Measurements from ENCODE around the gene SAAL1. TPM values are rescaled to one million over a fixed set of nuclear protein-coding genes. Genes with fewer than 3 reads are reported as not detected.

The SAAL1 gene
- total RNA-seq, 8 experiments from 2014 or later, result 7.5 to 36.2 (median 27.3) TPM

DNA sequence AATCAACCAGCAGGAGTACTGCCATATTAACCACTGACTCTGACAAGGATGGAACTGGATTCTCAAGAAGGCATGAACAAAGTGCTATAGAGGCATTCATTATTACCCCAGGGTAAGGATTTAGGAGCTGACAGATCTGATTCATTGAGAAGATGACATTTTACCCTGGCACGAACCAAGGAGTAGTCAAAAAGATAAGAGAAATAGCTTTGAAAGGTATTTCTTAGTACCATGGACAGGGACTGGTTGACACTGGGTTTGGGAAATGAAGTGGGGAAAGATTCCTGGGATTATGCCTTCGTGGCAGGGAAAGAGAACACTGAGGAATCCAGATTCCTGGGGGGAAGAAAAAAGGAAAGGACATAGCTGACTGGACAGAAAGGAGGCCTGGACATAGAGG lies 5.1 kb upstream of the SAAL1 start:
- 0 to 60% (median 13%) methylated on average over 1 to 2 of the region's 2 CpGs; no CpG with 5 or more reads in 1 of the 10 experiments for WGBS, 10 experiments
- ATAC-seq (replicated peaks in 6 of 8), result no peak
- in situ Hi-C loops (cut with MboI; ENCODE audit: low pct_unique_long_range_greater_than_20kb in 2 of 9, low sequenced_read_pairs in 9 of 9, unreplicated experiment in 9 of 9), result loop anchor here in 1 of 9 experiments (10.0 kb wide), 1 partner anchor 94 kb away; no protein-coding TSS in a partner anchor
- Histone ChIP-seq H3K4me3 (no peak overlapping the region), H3K27ac (no peak overlapping the region), H3K4me1 (replicated peaks in 1 of 2) (no peaks in the 10 kb centered on the region)

DNA sequence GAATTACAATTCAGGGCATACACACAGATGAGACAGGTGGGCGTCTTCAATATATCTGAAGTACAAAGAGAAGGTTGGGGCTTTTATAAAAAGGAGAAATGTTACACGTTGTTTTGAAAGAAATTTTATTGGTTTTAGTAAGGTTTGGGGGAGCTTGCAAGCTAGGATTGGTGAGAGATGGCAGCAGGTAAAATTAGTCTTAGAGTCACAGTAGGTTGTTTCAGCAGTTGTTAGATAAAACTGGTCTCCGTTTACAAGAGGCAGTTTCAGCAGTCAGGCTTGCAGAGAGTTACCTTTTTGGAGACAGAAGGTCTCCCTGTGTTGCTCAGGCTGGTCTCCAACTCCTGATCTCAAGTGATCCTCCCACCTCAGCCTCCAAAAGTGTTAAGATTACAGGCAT lies 2.4 kb upstream of the SAAL1 start:
- in situ Hi-C loops (cut with MboI; ENCODE audit: low pct_unique_long_range_greater_than_20kb in 2 of 9, low sequenced_read_pairs in 9 of 9, unreplicated experiment in 9 of 9), result no loop called here
- Histone ChIP-seq H3K4me1 (replicated peaks in 1 of 2) (peaks cover 5 to 8% of the 10 kb centered on the region in 2 donors), H3K4me3 (no peak overlapping the region), H3K27ac (no peak overlapping the region)
- WGBS, 10 experiments, result 23 to 88% (median 68%) methylated on average over 2 to 3 of the region's 3 CpGs; no CpG with 5 or more reads in 1 of the 10 experiments
- no peak for ATAC-seq (replicated peaks in 6 of 8)

DNA sequence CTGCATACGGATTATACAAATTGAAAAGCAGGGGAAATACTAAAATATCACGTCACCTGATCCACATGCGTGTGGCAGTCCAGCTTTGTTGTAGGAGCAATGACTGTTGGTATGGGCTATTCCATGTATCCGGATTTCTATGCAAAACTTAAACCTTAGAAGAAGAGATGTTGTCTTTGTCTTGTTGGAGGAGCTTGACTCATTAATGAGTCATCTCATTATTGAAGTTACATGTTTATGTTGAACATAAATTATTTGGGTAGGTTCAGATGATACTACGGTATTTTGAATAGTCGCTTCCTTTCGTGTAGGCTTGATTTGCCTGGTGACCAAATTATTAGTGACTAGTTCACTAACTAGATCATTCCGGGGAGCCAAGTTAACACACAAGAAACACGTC lies 806 bp upstream of the SAAL1 start:
- 47 to 100% (median 94%) methylated on average over 2 to 9 of the region's 9 CpGs; no CpG with 5 or more reads in 1 of the 10 experiments for WGBS, 10 experiments
- Histone ChIP-seq H3K4me1 (replicated peaks in 1 of 2) (peaks cover 5 to 8% of the 10 kb centered on the region in 2 donors), H3K27ac (no peak overlapping the region), H3K4me3 (no peak overlapping the region)
- no peak for ATAC-seq (replicated peaks in 6 of 8)
- in situ Hi-C loops (cut with MboI; ENCODE audit: low pct_unique_long_range_greater_than_20kb in 2 of 9, low sequenced_read_pairs in 9 of 9, unreplicated experiment in 9 of 9), result no loop called here

DNA sequence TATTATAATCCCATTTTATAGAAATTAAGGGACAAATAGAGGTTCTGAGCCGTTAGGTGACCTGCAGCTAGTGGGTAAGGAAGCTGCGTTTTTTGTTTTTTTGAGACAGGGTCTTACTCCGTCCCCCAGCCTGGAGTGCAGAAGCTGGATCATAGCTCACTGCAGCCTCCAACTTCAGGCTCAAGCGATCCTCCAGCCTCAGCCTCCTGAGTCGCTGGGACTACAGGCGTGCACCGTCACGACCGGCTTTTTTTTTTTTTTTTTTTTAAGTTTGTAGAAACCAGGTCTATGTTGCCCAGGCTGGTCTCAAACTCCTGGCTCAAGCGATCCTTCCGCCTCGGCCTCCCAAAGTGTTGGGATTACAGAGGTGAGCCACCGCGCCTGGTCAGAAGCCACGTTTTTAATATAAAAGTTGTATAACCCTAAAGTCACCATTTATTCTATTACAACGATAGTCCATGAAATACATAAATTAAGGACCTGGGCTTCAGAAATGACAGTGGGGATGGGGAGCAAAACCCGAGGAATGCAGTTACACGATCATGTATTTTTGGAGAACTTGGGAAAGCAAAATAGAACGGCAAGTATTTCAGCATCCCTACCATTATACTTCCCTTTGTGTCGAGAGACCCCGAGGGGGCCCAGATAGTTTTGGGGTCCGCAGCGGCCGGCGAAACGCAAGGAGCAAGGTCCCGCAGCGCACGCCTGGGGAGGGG lies 638 bp downstream of the SAAL1 start:
- ATAC-seq (replicated peaks in 6 of 8), result no peak
- Histone ChIP-seq H3K27ac (peak overlapping the region; percentile 13 to 57), H3K4me1 (replicated peaks in 1 of 2) (peaks cover 5 to 8% of the 10 kb centered on the region in 2 donors), H3K4me3 (peak overlapping the region; percentile 63 to 99 (median 83))
- WGBS, 10 experiments, result 11 to 44% (median 25%) methylated on average over 3 to 17 of the region's 29 CpGs
- in situ Hi-C loops (cut with MboI; ENCODE audit: low pct_unique_long_range_greater_than_20kb in 2 of 9, low sequenced_read_pairs in 9 of 9, unreplicated experiment in 9 of 9), result no loop called here

DNA sequence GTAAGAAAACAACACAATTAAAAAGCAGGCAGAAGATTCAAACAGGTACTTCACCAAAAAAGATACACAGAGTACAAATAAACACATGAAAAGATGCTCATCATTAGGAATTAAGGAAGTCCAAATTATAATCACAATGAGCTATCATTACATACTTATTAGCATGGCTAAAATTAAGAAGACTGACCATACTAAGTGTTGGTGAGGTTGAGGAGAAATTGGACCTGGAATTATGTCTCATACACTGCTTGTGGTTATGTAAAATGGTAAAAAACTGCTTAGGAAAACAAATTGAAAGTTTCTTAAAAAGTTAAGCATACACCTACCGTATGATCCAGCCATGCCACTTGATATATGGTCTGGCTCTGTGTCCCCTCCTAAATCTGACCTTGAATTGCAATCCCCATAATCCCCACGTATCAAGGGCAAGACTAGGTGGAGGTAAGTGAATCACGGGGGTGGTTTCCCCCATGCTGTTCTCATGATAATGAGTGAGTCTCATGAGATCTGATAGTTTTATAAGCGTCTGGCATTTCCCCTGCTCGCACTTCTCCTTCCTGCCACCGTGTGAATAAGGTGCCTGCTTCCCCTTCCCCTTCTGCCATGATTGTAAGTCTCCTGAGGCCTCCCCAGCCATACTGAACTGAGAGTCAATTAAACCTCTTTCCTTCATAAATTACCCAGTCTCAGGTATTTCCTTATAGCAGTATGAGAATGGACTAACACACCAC lies 4.8 kb downstream of the SAAL1 start:
- in situ Hi-C loops (cut with MboI; ENCODE audit: low pct_unique_long_range_greater_than_20kb in 2 of 9, low sequenced_read_pairs in 9 of 9, unreplicated experiment in 9 of 9), result no loop called here
- H3K27ac ChIP-seq, result no peak overlapping the region
- WGBS, 10 experiments, result 0 to 92% (median 73%) methylated on average over 1 to 3 of the region's 6 CpGs; no CpG with 5 or more reads in 5 of the 10 experiments
- H3K4me1 ChIP-seq (replicated peaks in 1 of 2), result peaks cover 5 to 8% of the 10 kb centered on the region in 2 donors
- H3K4me3 ChIP-seq, result no peak overlapping the region
- ATAC-seq (replicated peaks in 6 of 8), result no peak

DNA sequence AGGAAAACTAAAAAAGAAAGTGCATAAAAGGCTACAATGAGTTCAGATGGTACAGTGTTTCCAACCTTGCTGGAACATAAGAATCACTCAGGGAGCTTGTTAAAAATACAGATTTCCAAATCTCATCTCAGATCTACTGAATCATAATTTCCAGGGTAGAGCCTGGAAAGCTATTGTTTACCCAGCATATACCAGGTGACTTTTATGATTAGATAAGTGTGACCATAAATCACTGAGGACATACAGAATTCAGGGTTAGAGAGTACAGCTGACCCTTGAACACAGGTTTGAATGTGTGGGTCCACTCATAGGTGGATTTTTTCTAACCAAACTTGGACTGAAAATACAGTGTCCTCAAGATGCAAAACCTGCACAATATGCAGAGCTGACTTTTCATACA lies 11.9 kb downstream of the SAAL1 start:
- H3K4me3 ChIP-seq, result no peak overlapping the region
- H3K27ac ChIP-seq, result no peak overlapping the region
- in situ Hi-C loops (cut with MboI; ENCODE audit: low pct_unique_long_range_greater_than_20kb in 2 of 9, low sequenced_read_pairs in 9 of 9, unreplicated experiment in 9 of 9), result no loop called here
- no peak for ATAC-seq (replicated peaks in 6 of 8)
- no peaks in the 10 kb centered on the region for H3K4me1 ChIP-seq (replicated peaks in 1 of 2)

DNA sequence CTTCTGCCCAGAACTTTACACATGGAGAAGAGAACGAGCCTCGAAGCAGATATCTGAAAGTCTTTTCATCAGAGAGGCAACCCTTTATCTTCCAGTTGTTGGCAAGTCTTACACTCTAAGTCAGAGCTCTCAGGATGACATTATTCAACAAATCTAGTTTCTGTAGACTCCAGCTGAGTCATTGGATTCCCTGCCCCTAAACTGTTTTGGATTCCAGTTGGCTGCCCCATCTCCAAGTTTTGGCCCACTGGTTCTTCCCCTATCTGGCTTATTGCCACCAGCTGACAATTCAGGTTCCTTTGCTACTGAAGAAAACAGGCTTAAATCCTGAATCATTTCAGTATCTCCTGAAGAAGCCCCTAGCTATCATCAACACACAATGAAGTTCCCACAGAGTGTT lies 14.2 kb downstream of the SAAL1 start:
- no peak overlapping the region for H3K4me3 ChIP-seq
- ATAC-seq (replicated peaks in 6 of 8), result no peak
- in situ Hi-C loops (cut with MboI; ENCODE audit: low pct_unique_long_range_greater_than_20kb in 2 of 9, low sequenced_read_pairs in 9 of 9, unreplicated experiment in 9 of 9), result no loop called here
- no peaks in the 10 kb centered on the region for H3K4me1 ChIP-seq (replicated peaks in 1 of 2)
- H3K27ac ChIP-seq, result no peak overlapping the region
- 93 to 100% (median 97%) methylated on average over 2 of the region's 2 CpGs; no CpG with 5 or more reads in 6 of the 10 experiments for WGBS, 10 experiments

DNA sequence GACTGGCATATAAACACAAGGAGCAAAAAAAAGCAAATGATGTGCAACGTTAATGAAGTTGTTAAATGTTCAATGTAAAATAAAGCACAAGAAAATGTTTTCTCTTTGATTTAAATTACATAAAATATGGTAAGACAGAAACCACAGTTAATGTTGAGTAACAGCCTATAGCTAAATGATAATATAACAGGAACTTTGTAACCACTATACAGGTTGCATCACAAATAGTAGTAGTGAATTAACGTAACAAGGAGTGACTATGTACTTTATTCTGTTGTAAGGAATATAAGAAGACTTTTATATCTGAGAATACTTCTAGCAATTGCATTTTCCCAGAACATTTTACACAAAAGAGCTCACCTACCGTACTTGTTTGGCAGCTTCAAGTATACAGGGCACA lies 16.9 kb downstream of the SAAL1 start:
- 60 to 100% (median 90%) methylated on average over 1 to 3 of the region's 3 CpGs; no CpG with 5 or more reads in 1 of the 10 experiments for WGBS, 10 experiments
- Histone ChIP-seq H3K27ac (no peak overlapping the region), H3K4me3 (no peak overlapping the region), H3K4me1 (replicated peaks in 1 of 2) (no peaks in the 10 kb centered on the region)
- ATAC-seq (replicated peaks in 6 of 8), result no peak
- in situ Hi-C loops (cut with MboI; ENCODE audit: low pct_unique_long_range_greater_than_20kb in 2 of 9, low sequenced_read_pairs in 9 of 9, unreplicated experiment in 9 of 9), result no loop called here

DNA sequence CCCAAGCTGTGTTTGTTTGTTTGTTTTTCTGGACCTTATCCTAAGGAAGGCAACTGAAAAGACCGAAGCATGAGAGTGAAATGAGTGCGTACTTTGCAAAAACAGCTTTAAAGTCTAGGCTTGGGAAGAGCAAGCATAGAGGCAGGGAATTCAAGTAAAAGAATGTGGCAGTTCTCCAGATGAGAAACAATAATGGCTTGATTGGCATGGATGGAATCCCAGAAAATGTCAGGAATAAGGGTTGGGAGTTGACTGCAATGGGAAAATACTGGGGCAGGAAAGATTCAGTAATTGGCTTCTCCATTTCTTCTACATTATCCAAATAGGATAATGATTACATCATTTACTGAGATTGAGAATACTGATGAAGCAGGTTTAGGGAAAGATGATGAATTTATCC lies 17.5 kb downstream of the SAAL1 start:
- no peak overlapping the region for H3K27ac ChIP-seq
- no peak for ATAC-seq (replicated peaks in 6 of 8)
- WGBS, 10 experiments, result 87 to 100% (median 97%) methylated on average over 1 to 2 of the region's 2 CpGs; no CpG with 5 or more reads in 2 of the 10 experiments
- in situ Hi-C loops (cut with MboI; ENCODE audit: low pct_unique_long_range_greater_than_20kb in 2 of 9, low sequenced_read_pairs in 9 of 9, unreplicated experiment in 9 of 9), result no loop called here
- no peaks in the 10 kb centered on the region for H3K4me1 ChIP-seq (replicated peaks in 1 of 2)
- H3K4me3 ChIP-seq, result no peak overlapping the region

DNA sequence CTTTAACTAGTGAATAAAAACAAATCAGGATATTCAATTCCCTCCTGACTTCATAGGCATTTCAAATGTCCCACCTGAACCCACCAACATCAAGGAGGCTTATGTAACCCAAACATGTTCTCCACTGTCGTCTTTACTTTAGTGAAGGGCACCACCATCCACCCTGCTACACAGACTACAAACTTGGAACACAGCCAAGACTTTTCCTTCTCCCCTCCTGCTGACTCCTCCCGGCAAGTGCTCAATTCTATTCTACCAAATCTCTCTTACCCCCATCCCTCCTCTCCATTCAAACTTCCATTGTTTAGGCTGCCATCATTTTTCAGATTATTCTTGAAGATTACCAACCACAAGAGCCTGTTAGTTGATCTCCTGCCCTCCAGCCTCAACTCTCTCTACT lies 24.3 kb downstream of the SAAL1 start:
- ATAC-seq (replicated peaks in 6 of 8), result no peak
- Histone ChIP-seq H3K4me3 (no peak overlapping the region), H3K4me1 (replicated peaks in 1 of 2) (no peaks in the 10 kb centered on the region), H3K27ac (no peak overlapping the region)
- in situ Hi-C loops (cut with MboI; ENCODE audit: low pct_unique_long_range_greater_than_20kb in 2 of 9, low sequenced_read_pairs in 9 of 9, unreplicated experiment in 9 of 9), result no loop called here
- WGBS, 10 experiments, result 33 to 100% (median 84%) methylated on average over 1 to 2 of the region's 2 CpGs; no CpG with 5 or more reads in 4 of the 10 experiments

DNA sequence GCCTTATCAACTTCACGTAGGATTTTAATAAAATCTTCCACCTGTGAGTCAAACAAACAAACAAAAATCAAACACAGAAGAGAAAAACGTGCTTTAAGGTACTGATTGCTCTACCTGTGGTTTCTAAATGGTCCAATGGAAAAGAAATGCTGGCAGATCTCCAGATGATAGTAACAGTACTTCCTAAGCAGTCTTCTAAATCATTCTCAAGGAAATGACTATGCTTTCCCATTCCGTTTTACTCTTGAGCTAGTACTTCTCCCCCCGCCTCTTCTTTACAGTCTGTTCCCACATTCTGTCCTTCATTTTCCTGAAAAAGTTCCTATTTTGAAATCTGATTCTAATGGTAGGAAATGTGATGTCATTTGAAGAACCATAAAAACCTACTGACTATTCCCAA lies 25.4 kb downstream of the SAAL1 start:
- no peak for ATAC-seq (replicated peaks in 6 of 8)
- no peaks in the 10 kb centered on the region for H3K4me1 ChIP-seq (replicated peaks in 1 of 2)
- no peak overlapping the region for H3K27ac ChIP-seq
- in situ Hi-C loops (cut with MboI; ENCODE audit: low pct_unique_long_range_greater_than_20kb in 2 of 9, low sequenced_read_pairs in 9 of 9, unreplicated experiment in 9 of 9), result no loop called here
- no peak overlapping the region for H3K4me3 ChIP-seq
- 66 to 100% (median 90%) methylated on average over 2 to 4 of the region's 4 CpGs for WGBS, 10 experiments

DNA sequence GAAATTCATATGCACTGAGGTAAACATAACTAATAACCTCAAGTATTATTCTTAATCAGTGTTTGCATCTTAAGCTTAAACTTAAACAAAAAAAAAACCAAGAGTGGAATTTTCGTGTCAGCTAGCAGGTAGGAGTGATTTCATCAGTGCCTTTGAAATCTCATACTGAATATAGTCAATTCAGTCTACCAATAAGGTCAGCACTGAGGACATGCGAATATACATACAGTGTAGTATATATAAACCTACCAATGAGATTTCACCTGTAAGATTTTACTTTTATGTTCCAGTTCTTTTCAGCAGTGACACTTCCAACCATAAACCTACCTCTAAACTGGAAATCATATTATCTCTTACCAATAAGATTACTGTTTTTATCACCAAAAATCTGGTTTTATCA lies 27.0 kb downstream of the SAAL1 start:
- Histone ChIP-seq H3K4me3 (no peak overlapping the region), H3K27ac (no peak overlapping the region), H3K4me1 (replicated peaks in 1 of 2) (no peaks in the 10 kb centered on the region)
- ATAC-seq (replicated peaks in 6 of 8), result no peak
- in situ Hi-C loops (cut with MboI; ENCODE audit: low pct_unique_long_range_greater_than_20kb in 2 of 9, low sequenced_read_pairs in 9 of 9, unreplicated experiment in 9 of 9), result no loop called here
- WGBS, 10 experiments, result 90 to 100% (median 96%) methylated on average over 2 of the region's 2 CpGs; no CpG with 5 or more reads in 1 of the 10 experiments

DNA sequence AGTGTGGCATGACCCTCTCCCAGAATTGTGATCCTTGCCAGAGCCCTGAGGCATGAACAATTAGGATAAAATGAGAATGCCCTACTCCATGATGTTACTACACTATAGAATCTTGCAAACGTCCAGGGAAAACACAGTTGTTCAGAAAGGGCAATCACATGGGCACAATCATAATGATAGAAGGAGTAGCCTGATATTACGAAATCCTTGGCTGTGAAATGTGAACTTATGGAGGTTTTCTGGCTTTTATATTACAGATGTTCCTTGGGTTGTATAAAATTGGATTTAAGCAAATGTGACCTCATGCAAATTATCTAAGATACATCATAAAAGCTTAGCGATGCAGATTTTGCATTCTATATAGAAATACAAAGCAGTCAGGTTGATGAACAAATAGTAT lies 30.4 kb downstream of the SAAL1 start:
- in situ Hi-C loops (cut with MboI; ENCODE audit: low pct_unique_long_range_greater_than_20kb in 2 of 9, low sequenced_read_pairs in 9 of 9, unreplicated experiment in 9 of 9), result no loop called here
- no peak for ATAC-seq (replicated peaks in 6 of 8)
- 72 to 100% (median 97%) methylated on average over 1 to 3 of the region's 3 CpGs for WGBS, 10 experiments
- Histone ChIP-seq H3K4me1 (replicated peaks in 1 of 2) (no peaks in the 10 kb centered on the region), H3K4me3 (no peak overlapping the region), H3K27ac (no peak overlapping the region)

Data from motor neuron (in vitro differentiated cells).